ENCODE results near the gene RAB5B.

- TF ChIP-seq EZH2 (IDR thresholded peaks at IDR 0.05) (no peak), POLR2AphosphoS5 (IDR thresholded peaks at IDR 0.05; ENCODE audit: borderline replicate concordance, low read depth, low read length) (no peak), FOXP2 (optimal IDR thresholded peaks at IDR 0.05; ENCODE audit: control extremely low read depth, extremely low read length, insufficient read depth) (no peak)
Observed at GRCh38 chr12:55925371-55925770, 48.5 kb upstream of the RAB5B start.
